Upper lobe of left lung (tissue), 6 donors: ENCODE measurements around the gene DPF3. TPM values are rescaled to one million over a fixed set of nuclear protein-coding genes. Genes with fewer than 3 reads are reported as not detected.
A peak's percentile ranks its signal among the peaks of the same experiment; 100 is the strongest.

Source experiments
- ATAC-seq, 2 donors: fragments of 200-7000 bp; cut with Tn5 transposase; one replicate each; pipeline ENCODE4 v1.9.1; 2022; ENCODE audit warnings: mild to moderate bottlenecking in 2 of 2, moderate library complexity in 2 of 2; ENCODE audit not compliant: low FRiP score in 2 of 2
- DNase-seq, 2 donors: peaks; one replicate each; pipeline ENCODE4 v3.0.0-alpha.2; 2019 to 2020
- H3K27ac ChIP-seq, 4 donors: fragments of 200-600 bp; sonication (generic); one replicate each; pipeline ENCODE4 v1.5.1; 2016 to 2019
- H3K27me3 ChIP-seq, 4 donors: fragments of 200-600 bp; sonication (generic); one replicate each; pipeline ENCODE4 v1.5.1; 2017 to 2019
- H3K36me3 ChIP-seq, 4 donors: fragments of 200-600 bp; sonication (generic); one replicate each; pipeline ENCODE4 v1.5.1; 2016 to 2019
- H3K4me1 ChIP-seq, 4 donors: fragments of 200-600 bp; sonication (generic); one replicate each; pipeline ENCODE4 v1.5.1; 2018 to 2019
- H3K4me3 ChIP-seq, 4 donors: fragments of 200-600 bp; sonication (generic); one replicate each; pipeline ENCODE4 v1.5.1; 2017 to 2019; ENCODE audit warnings: mild to moderate bottlenecking in 2 of 4, moderate library complexity in 1 of 4
- H3K9me3 ChIP-seq, 4 donors: fragments of 200-600 bp; sonication (generic); one replicate each; pipeline ENCODE4 v1.5.1; 2018 to 2019
- EP300 ChIP-seq, 4 donors: sonication (generic); formaldehyde crosslinking; IDR thresholded peaks; one replicate each; pipeline ENCODE4 v1.5.1; 2017; ENCODE audit warnings: antibody characterized with exemption in 4 of 4, control low read depth in 2 of 4
- POLR2A ChIP-seq, 4 donors: fragments of 450-650 bp; IDR thresholded peaks; one replicate each; pipeline ENCODE4 v1.5.1; 2016 to 2017; ENCODE audit warnings: antibody characterized with exemption in 4 of 4, mild to moderate bottlenecking in 2 of 4
- POLR2AphosphoS5 ChIP-seq, 2 donors: sonication (generic); formaldehyde crosslinking; IDR thresholded peaks; one replicate each; pipeline ENCODE4 v1.5.1; 2017; ENCODE audit warnings: antibody characterized with exemption in 2 of 2
- whole genome bisulfite sequencing, 2 donors: methylation state at CpG; one replicate each; pipeline ENCODE4 v1.1.5; 2017 to 2018; 5-methylcytosine and 5-hydroxymethylcytosine counted together
- total RNA-seq, 6 donors: library from RNA; depleted of rRNA in 4 of 6; stranded (reverse); fragments of >200 nt in 4 of 6; gene quantifications; one replicate each; pipeline versions ENCODE4 v1.1.0 to v1.2.1, GENCODE V29; 2016 to 2021
- TF ChIP-seq, protein P1 (sequence below), 6 experiments: fragments of 450-650 bp in 4 of 6; fragments of 200-600 bp in 2 of 6; sonication (generic) in 2 of 6; IDR thresholded peaks; one replicate each; pipeline ENCODE4 v1.5.1; 2016 to 2019; ENCODE audit warnings: antibody characterized with exemption in 6 of 6
- donor health status: DM: no; HTN: no; CAD: no; lungs with moderate emphysema.
- donor health status: DM: no; HTN: yes; CAD: no; lungs with severe emphysema.

DPF3 gene
- total RNA-seq, 6 donors from 2014 or later = 0.30 to 1.3 (median 1.0) TPM

DNA sequence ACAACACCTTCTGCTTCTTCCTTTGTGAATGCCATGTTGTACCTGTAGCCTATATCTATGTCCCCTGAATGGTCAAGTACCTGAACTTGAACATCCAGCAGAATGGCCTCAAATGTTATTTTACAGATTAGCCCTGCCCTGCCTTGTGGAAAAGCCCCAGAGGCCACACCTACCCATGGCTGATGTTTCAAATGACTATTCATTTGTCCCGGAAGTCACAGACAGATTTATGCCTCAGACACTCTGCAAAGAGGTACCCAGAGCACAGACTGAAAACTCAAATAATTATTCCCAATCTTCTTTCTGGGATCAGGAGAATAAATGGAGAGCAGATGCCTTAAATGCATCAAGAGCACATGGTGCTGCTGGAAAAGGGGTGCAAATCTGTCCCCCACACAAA is 13.0 kb upstream of the DPF3 start:
- H3K9me3 ChIP-seq = no peaks in the 10 kb centered on the region
- no peak for DNase-seq
- no peak overlapping the region for H3K4me3 ChIP-seq
- H3K4me1 ChIP-seq = no peaks in the 10 kb centered on the region
- 40 to 45% methylated on average over 1 of the region's 1 CpG for WGBS, 2 donors
- no peaks in the 10 kb centered on the region for H3K27me3 ChIP-seq
- ATAC-seq = no peak
- H3K27ac ChIP-seq = no peak overlapping the region
- H3K36me3 ChIP-seq = no peaks in the 10 kb centered on the region
- TF ChIP-seq POLR2AphosphoS5 (IDR thresholded peaks at IDR 0.05) (no peak), EP300 (IDR thresholded peaks at IDR 0.05) (no peak), POLR2A (IDR thresholded peaks at IDR 0.05) (no peak)
- TF ChIP-seq, protein P1, sequence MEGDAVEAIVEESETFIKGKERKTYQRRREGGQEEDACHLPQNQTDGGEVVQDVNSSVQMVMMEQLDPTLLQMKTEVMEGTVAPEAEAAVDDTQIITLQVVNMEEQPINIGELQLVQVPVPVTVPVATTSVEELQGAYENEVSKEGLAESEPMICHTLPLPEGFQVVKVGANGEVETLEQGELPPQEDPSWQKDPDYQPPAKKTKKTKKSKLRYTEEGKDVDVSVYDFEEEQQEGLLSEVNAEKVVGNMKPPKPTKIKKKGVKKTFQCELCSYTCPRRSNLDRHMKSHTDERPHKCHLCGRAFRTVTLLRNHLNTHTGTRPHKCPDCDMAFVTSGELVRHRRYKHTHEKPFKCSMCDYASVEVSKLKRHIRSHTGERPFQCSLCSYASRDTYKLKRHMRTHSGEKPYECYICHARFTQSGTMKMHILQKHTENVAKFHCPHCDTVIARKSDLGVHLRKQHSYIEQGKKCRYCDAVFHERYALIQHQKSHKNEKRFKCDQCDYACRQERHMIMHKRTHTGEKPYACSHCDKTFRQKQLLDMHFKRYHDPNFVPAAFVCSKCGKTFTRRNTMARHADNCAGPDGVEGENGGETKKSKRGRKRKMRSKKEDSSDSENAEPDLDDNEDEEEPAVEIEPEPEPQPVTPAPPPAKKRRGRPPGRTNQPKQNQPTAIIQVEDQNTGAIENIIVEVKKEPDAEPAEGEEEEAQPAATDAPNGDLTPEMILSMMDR (IDR thresholded peaks at IDR 0.05) = no peak

DNA sequence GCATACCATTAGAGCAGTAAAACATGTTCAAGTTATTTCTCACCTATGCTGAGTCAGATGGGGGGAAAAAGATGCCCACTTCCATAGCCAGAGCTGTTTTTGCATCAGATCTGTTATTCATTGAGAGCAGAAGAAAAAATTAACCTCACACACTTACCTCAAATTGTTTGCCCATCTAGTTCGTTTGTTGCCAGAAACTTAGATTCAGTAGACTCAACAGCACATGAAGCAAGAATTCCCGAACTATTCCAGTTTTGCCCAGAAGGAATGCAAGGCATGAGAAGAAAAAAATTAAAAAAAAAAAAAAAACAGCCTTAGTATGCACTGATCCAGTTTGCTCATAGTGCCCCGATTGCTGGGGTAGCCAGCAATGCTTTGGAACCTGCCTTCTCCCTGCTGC is 12.4 kb upstream of the DPF3 start:
- no peaks in the 10 kb centered on the region for H3K9me3 ChIP-seq
- TF ChIP-seq POLR2A (IDR thresholded peaks at IDR 0.05) (no peak), POLR2AphosphoS5 (IDR thresholded peaks at IDR 0.05) (no peak), EP300 (IDR thresholded peaks at IDR 0.05) (no peak)
- TF ChIP-seq, protein P1 (IDR thresholded peaks at IDR 0.05) = no peak
- H3K27ac ChIP-seq = no peak overlapping the region
- no peak for DNase-seq
- no peaks in the 10 kb centered on the region for H3K27me3 ChIP-seq
- H3K36me3 ChIP-seq = no peaks in the 10 kb centered on the region
- WGBS, 2 donors = 35 to 46% methylated on average over 3 of the region's 3 CpGs
- ATAC-seq = no peak
- no peak overlapping the region for H3K4me3 ChIP-seq
- no peaks in the 10 kb centered on the region for H3K4me1 ChIP-seq

DNA sequence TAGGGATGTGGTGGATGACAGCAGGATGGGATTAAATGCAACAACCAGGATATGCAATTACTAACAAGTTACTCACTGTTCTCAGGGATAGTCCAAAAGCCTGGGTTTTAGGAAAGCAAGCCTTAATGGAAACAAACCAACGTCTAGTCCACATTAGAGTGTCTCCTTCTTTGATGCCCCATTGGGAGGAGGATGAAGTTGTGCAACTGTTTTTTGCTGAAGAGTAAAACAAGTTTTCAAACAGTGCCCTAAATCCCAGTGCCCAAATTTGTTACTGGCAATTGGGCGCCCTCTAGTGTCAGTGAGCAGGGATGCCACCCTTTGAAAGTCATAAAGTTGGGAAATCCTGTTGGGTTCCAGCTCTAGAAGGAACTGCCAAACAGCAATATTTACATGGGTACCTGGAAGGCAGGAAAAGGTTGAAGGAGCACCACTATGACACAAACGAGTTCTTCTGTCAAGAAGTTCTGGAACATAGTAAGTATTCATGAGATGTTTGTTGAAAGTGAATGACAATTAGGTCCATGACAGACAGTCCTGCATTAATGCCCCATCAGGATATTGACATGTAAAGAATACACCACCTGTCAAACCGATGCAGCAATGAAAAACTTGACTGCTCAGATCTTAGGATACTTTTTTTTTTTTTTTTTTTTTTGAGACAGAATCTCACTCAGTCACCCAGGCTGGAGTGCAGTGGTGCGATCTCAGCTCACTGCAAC is 11.1 kb upstream of the DPF3 start:
- no peaks in the 10 kb centered on the region for H3K9me3 ChIP-seq
- no peak overlapping the region for H3K4me3 ChIP-seq
- H3K4me1 ChIP-seq = no peaks in the 10 kb centered on the region
- ATAC-seq = peak; percentile 85 to 87
- no peak overlapping the region for H3K27ac ChIP-seq
- DNase-seq = peak in 1 of 2 donors; percentile 65
- WGBS, 2 donors = 34 to 35% methylated on average over 5 of the region's 5 CpGs
- H3K27me3 ChIP-seq = no peaks in the 10 kb centered on the region
- no peaks in the 10 kb centered on the region for H3K36me3 ChIP-seq
- TF ChIP-seq EP300 (IDR thresholded peaks at IDR 0.05) (no peak), POLR2AphosphoS5 (IDR thresholded peaks at IDR 0.05) (no peak)
- TF ChIP-seq, protein P1 (IDR thresholded peaks at IDR 0.05) = peak; percentile 72 to 93 (median 86)

DNA sequence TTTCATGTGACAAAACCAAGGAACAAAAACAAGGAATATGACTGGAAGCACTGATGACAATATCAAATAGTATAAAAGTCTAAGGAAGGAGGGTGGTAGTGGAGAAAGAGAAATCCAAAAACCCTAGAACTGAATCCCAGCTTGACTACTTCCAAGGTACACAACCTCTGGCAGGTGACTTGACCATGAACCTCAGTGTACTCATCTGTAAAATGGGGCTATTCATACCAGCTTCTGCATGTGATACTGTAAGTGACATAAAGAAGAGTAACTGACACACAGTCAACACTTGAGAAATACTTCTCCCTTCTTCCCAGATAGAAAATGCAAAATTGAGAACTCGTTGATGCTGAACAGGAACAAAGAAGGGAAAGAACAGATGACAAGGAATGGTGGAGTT is 10.3 kb upstream of the DPF3 start:
- no peaks in the 10 kb centered on the region for H3K9me3 ChIP-seq
- H3K4me3 ChIP-seq = no peak overlapping the region
- ATAC-seq (no peak), DNase-seq (no peak)
- TF ChIP-seq EP300 (IDR thresholded peaks at IDR 0.05) (no peak), POLR2A (IDR thresholded peaks at IDR 0.05) (no peak), POLR2AphosphoS5 (IDR thresholded peaks at IDR 0.05) (no peak)
- TF ChIP-seq, protein P1 (IDR thresholded peaks at IDR 0.05) = no peak
- no peaks in the 10 kb centered on the region for H3K27me3 ChIP-seq
- WGBS, 2 donors = 40 to 43% methylated on average over 1 of the region's 1 CpG
- no peak overlapping the region for H3K27ac ChIP-seq
- H3K36me3 ChIP-seq = no peaks in the 10 kb centered on the region
- H3K4me1 ChIP-seq = no peaks in the 10 kb centered on the region

DNA sequence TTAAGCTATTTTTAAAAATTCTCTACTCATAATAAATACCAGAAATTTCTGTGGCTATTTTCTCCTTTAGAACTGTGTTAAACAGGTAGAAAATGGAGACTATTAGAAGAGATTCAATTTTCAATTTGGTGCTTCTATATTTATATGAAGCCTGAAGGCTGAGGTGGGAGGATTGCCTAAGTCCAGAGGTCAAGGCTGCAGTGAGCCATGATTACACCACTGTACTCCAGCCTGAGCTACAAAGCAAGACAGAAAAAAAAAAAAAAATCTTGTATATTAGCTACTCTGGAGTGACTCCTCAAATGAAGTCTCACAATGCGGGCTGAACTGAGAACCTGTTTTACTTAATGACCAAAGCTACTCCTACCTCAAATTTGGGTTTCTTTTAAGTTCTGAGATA is 9.8 kb upstream of the DPF3 start:
- Histone ChIP-seq H3K4me3 (no peak overlapping the region), H3K36me3 (no peaks in the 10 kb centered on the region), H3K9me3 (no peaks in the 10 kb centered on the region), H3K4me1 (no peaks in the 10 kb centered on the region), H3K27ac (no peak overlapping the region), H3K27me3 (no peaks in the 10 kb centered on the region)
- TF ChIP-seq POLR2A (IDR thresholded peaks at IDR 0.05) = no peak
- no peak for TF ChIP-seq POLR2AphosphoS5 (IDR thresholded peaks at IDR 0.05)
- no peak for TF ChIP-seq EP300 (IDR thresholded peaks at IDR 0.05)
- TF ChIP-seq, protein P1 (IDR thresholded peaks at IDR 0.05) = no peak
- ATAC-seq (no peak), DNase-seq (no peak)
- WGBS, 2 donors = 68 to 100% methylated on average over 1 of the region's 1 CpG
